ENCODE results near the gene PAGE1. TPM values are rescaled to one million over a fixed set of nuclear protein-coding genes. Genes with fewer than 3 reads are reported as not detected.

PAGE1 gene
- 0.27 TPM in 1 of 5 replicates, not detected in the others for total RNA-seq (2022; extraction: Qiagen RNA extraction; ENCODE audit: low read depth)

DNA sequence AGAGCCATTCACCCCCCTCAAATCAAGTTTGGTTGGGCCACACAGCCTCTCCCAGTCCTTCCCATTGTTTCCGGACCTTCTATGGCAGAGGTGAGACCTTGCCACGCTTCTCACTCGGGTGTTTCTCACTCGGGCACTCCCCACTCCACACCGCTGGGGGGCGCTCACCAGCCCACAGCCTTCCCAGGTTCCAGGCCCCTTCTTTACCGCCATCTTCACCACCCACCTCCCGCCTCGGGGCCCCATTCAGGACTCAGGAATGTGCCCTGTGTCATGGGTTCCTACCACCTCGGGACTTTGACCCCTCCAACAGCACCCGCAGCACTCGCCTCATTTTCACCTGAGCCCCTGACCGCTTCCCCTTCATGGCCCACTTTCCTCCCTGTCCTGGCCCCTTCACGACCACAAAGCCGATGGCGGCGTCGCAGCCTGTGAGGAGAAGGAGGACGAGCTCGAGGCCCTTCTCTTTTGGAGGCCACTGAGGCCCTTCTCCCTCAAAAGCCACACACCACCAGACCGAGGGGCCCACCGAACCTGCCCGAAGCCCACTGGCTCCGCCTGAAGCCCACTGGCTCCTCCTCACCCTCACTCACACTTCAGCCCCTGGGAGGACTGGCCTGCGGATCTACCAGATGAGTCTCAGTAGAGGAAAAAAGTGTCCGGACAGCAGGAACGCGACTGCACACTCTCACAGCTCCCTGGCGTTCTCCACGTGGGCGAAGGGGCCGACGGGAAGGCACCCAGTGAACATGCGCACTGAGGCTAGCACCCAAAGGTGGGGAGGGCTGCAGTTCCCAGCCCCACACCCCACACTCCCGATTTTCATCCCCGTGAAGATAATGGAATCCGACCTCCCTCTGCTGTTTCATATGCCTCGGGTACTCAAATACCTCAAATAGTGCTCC, at the start of gene PAGE1:
TSS of gene PAGE1 (minus strand) at position 709 of the 905 bp plus-strand sequence. CDS start 1,214 bp downstream, outside the sequence.

Other genes with a start within 250 kb of the PAGE1 start
- gene GAGE12C, start 163.8 kb downstream of the PAGE1 start, total RNA-seq (2022; extraction: Qiagen RNA extraction; ENCODE audit: low read depth) = not detected in 5 replicates
- not detected in 5 replicates for gene GAGE12D, start 154.3 kb downstream of the PAGE1 start, total RNA-seq (2022; extraction: Qiagen RNA extraction; ENCODE audit: low read depth)
- not detected in 5 replicates for gene GAGE12E, start 144.7 kb downstream of the PAGE1 start, total RNA-seq (2022; extraction: Qiagen RNA extraction; ENCODE audit: low read depth)
- not detected in 5 replicates for gene GAGE12F, start 135.1 kb downstream of the PAGE1 start, total RNA-seq (2022; extraction: Qiagen RNA extraction; ENCODE audit: low read depth)
- not detected in 5 replicates for gene GAGE12G, start 125.6 kb downstream of the PAGE1 start, total RNA-seq (2022; extraction: Qiagen RNA extraction; ENCODE audit: low read depth)
- not detected in 5 replicates for gene GAGE12H, start 116.0 kb downstream of the PAGE1 start, total RNA-seq (2022; extraction: Qiagen RNA extraction; ENCODE audit: low read depth)
- gene GAGE2A, start 106.5 kb downstream of the PAGE1 start, total RNA-seq (2022; extraction: Qiagen RNA extraction; ENCODE audit: low read depth) = not detected in 5 replicates
- gene GAGE1, start 97.0 kb downstream of the PAGE1 start, total RNA-seq (2022; extraction: Qiagen RNA extraction; ENCODE audit: low read depth) = not detected in 5 replicates
- gene PAGE4, start 133.3 kb upstream of the PAGE1 start, total RNA-seq (2022; extraction: Qiagen RNA extraction; ENCODE audit: low read depth) = not detected in 5 replicates
- 3.4 to 5.0 TPM (median 4.3 TPM) in 5 replicates for gene USP27X, start 183.5 kb upstream of the PAGE1 start, total RNA-seq (2022; extraction: Qiagen RNA extraction; ENCODE audit: low read depth)
- gene CLCN5, start 226.6 kb upstream of the PAGE1 start, total RNA-seq (2022; extraction: Qiagen RNA extraction; ENCODE audit: low read depth) = 1.5 to 3.2 TPM (median 2.6 TPM) in 5 replicates

Measured in A549 treated with RU486 at 1 μM for 4 hours (cell line).